Measurements from ENCODE around the gene CTSW.

DNA sequence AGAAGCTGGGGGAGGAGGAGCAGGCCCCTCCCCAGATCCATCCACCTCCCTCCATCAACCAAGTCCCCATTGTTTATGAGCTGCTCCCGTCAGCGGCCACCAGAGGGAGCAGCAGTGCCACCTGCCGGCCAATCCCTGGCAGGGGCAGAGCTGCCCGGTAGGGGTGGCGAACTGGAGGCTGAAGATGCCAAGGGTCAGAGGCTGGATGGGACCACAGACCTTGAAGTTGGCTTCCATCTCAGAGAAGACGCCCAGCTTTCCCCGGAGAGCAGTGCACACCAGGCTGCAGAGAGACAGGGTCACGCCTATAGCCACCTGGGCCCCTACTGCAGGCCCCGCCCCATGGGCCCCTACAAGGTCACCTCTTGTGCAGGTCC, 5.1 kb downstream of the CTSW start:
- TF ChIP-seq, protein P1, sequence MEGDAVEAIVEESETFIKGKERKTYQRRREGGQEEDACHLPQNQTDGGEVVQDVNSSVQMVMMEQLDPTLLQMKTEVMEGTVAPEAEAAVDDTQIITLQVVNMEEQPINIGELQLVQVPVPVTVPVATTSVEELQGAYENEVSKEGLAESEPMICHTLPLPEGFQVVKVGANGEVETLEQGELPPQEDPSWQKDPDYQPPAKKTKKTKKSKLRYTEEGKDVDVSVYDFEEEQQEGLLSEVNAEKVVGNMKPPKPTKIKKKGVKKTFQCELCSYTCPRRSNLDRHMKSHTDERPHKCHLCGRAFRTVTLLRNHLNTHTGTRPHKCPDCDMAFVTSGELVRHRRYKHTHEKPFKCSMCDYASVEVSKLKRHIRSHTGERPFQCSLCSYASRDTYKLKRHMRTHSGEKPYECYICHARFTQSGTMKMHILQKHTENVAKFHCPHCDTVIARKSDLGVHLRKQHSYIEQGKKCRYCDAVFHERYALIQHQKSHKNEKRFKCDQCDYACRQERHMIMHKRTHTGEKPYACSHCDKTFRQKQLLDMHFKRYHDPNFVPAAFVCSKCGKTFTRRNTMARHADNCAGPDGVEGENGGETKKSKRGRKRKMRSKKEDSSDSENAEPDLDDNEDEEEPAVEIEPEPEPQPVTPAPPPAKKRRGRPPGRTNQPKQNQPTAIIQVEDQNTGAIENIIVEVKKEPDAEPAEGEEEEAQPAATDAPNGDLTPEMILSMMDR (IDR thresholded peaks at IDR 0.05 in 4 of 5, conservative IDR thresholded peaks at IDR 0.05 in 1 of 5), result peak; percentile 98 to 99 (median 99)
- TF ChIP-seq POLR2A (IDR thresholded peaks at IDR 0.05), result no peak
